HG03521 (cell line): ENCODE results near the gene BORA.
"Not testable (repeated sequence)": the region's sequence is repeated elsewhere in the genome, so short reads cannot be mapped to it uniquely, and the experiment has no call there.

Experiments
- ATAC-seq: cut with Tn5 transposase; IDR thresholded peaks from one replicate; pipeline ENCODE4 v1.9.1; 2021; ENCODE audit warnings: mild to moderate bottlenecking, moderate library complexity; ENCODE audit not compliant: unreplicated experiment

Gene BORA

GRCh38 chr13:72727417-72728289 lies at the start of gene BORA, which contains the start of gene MZT1:
TSS of gene BORA (plus strand) at chr13:72727923. CDS start at chr13:72728941, 1,018 bp downstream.
TSS of gene MZT1 (minus strand) at chr13:72727629. CDS start at chr13:72727602, 27 bp downstream.
- ATAC-seq: peak; percentile 95

GRCh38 chr13:72678312-72678711 lies 49.4 kb upstream of the BORA start:
- ATAC-seq: no peak

GRCh38 chr13:72680353-72680752 lies 47.4 kb upstream of the BORA start:
- ATAC-seq: no peak

GRCh38 chr13:72686766-72687165 lies 41.0 kb upstream of the BORA start:
- ATAC-seq: no peak

- no peak for ATAC-seq
Measured at GRCh38 chr13:72689181-72689696, 38.5 kb upstream of the BORA start.

GRCh38 chr13:72692884-72693514 lies 34.7 kb upstream of the BORA start:
- ATAC-seq: no peak

GRCh38 chr13:72693832-72694231 lies 33.9 kb upstream of the BORA start:
- ATAC-seq: no peak

- no peak for ATAC-seq
Measured at GRCh38 chr13:72694314-72694713, 33.4 kb upstream of the BORA start.

GRCh38 chr13:72696579-72696978 lies 31.1 kb upstream of the BORA start:
- ATAC-seq: no peak

- no peak for ATAC-seq
Measured at GRCh38 chr13:72698164-72698563, 29.6 kb upstream of the BORA start.

- ATAC-seq: no peak
Measured at GRCh38 chr13:72700509-72700908, 27.2 kb upstream of the BORA start.

- ATAC-seq: no peak
Measured at GRCh38 chr13:72716776-72717175, 10.9 kb upstream of the BORA start.

- not testable (repeated sequence) for ATAC-seq
Measured at GRCh38 chr13:72726185-72726584, 1.5 kb upstream of the BORA start.

- peak; percentile 16 for ATAC-seq
Measured at GRCh38 chr13:72726726-72727416, 852 bp upstream of the BORA start.

- ATAC-seq: no peak
Measured at GRCh38 chr13:72728290-72728605, 525 bp downstream of the BORA start.

- ATAC-seq: no peak
Measured at GRCh38 chr13:72737033-72737432, 9.3 kb downstream of the BORA start.

- no peak for ATAC-seq
Measured at GRCh38 chr13:72740015-72740414, 12.3 kb downstream of the BORA start.

GRCh38 chr13:72745260-72745659 lies 17.5 kb downstream of the BORA start:
- ATAC-seq: no peak

GRCh38 chr13:72751220-72751619 lies 23.5 kb downstream of the BORA start:
- ATAC-seq: no peak

- no peak for ATAC-seq
Measured at GRCh38 chr13:72754111-72754510, 26.4 kb downstream of the BORA start.

- ATAC-seq: no peak
Measured at GRCh38 chr13:72757792-72758535, 30.2 kb downstream of the BORA start.
